Stimulated activated CD4-positive, alpha-beta T cell treated with anti-CD3 and anti-CD28 coated beads, Interleukin-4, amount 100 ng/mL, for 4 hours (primary cell): Measurements from ENCODE around the gene HOXA6.

Experiments
- DNase-seq, 2 experiments: peaks; one replicate each; pipeline ENCODE4 v3.0.0-alpha.2; 2020

Gene HOXA6

DNA sequence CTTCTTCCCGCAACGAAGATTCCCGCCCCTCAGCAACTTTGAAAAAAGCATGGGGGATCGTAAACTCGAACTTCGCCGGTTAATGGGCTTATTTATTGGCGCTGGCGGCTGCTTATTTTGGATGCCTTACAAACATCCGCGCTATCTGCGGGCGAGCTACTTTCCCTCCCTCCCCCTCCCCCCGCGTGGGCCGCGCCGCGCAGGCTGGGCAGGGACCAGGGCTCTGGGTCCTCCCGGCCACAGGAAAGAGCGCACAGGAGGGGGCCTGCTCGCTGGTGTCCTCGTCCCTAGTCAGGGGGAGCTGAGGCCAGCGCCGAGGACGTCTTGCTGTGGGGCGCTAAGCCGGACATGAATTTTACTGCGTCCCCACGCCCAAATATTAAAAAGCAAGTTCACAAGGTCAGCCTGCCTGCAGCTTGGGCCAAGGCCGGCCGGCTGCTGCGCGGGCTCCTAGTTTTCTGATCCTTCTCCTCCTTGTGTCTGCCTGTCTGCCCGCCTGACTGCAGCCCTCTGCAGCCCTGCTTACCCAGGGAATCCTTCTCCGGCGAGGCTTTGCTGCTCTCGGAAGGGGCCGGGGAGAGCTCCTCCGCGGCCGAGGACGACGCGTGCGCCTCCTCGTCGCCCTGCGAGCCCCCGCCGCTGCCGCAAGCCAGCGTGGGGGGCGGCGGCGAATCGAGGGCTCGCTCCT lies 25.4 kb upstream of the HOXA6 start:
- DNase-seq: no peak

DNA sequence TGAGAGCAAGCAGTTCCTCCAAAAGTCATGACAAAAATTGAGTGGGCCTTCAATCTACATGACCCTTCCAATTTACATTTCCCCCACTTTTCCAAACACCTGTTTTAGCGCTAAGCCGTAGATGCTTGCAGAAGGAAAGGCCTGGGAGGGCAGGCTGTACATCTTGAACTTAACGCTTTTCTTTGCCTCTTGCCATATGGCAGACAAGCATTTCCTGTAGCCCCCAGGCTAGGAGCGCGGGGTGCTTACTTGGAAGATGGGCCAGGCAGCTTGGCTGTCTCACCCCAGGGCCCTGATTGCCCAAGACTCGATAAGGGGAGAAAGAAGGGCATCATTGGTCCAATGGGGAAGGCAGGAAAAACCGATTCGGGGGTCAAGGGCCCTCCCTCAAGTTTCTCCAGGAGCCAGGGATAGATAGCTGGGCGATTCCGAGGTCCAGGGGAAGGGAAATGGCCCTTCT lies 24.8 kb upstream of the HOXA6 start:
- DNase-seq: no peak

DNA sequence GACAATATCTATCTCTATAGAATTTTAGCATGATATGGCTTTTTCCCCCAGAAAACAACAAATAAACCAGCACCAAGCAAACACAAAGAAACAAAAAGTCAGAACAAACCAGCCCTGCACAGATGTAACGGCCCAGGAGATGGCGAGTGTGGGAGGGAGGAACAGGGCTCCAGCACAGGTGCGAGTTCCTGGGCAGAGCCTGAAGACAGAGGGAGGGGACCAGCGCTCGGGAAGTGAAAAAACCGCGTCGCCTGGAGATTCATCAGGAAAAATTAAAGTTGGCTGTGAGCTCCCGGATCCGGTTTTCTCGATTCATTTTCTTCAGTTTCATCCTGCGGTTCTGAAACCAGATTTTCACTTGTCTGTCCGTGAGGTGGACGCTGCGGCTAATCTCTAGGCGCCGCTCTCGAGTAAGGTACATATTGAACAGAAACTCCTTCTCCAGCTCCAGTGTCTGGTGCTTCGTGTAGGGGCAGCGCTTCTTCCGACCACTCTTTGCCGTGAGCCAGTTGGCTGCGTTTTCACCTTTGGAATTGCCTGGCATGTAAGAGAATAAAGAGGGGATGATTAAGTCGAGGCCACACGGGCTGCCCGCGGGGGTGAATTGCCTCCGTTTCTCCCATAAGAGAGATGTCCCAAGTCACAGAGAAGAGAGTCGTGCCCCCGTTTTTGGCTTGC lies 24.2 kb upstream of the HOXA6 start:
- DNase-seq: no peak

DNA sequence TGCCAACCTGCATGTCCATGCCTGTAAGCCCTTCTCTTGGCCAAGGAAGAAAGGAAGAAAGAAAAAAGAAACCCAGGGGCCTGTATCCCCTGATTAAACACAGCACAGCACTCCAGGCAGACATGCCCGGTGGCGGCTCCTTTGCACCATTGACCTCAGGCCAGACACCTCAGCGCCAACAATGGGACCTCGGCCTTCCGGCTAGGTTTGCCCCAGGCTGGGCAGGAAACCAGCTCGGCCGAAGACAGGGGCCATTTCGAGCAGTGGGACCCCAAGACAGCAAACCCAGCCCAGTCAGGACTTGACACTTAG lies 23.7 kb upstream of the HOXA6 start:
- no peak for DNase-seq

DNA sequence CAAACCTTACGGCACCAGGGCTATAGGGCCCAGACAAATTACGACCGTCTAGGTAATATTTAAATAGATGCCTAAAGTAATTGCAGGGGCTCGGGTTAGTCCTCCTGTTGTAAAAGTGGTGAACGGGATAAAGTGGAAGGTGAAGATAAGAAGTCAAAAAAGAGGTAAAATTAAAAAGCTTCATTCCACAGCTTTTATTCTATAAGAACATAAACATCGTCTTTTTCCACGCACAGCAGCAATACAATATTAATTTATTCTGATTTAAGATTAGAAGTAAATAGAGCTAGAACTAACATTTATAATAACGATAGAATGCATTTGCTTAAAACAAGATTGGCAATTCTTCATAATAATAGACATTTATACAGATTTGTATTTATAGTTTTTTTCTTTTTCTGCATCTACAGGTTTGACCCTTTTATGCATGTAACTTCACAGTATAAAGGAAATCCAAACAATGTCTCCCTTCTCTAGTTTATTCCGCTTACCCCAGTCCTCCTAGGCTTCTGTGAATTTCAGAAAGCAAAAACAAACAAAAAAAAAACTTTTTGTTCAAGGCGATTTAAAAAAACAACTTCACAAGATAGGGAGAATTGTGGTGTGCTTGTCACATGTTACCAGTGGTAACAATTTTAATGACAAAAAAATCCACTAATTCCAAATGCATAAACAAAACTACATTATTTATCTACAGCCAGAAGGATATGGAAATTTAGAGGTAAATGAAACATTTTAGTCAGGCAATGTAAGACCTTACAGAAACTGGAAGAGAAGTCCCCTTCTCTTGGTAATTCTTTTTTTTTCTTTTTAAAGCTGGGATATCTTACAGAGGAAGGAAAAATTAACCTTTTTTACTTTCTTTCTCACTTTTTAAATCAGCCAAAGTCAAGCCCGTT lies 23.1 kb upstream of the HOXA6 start:
- DNase-seq: no peak

DNA sequence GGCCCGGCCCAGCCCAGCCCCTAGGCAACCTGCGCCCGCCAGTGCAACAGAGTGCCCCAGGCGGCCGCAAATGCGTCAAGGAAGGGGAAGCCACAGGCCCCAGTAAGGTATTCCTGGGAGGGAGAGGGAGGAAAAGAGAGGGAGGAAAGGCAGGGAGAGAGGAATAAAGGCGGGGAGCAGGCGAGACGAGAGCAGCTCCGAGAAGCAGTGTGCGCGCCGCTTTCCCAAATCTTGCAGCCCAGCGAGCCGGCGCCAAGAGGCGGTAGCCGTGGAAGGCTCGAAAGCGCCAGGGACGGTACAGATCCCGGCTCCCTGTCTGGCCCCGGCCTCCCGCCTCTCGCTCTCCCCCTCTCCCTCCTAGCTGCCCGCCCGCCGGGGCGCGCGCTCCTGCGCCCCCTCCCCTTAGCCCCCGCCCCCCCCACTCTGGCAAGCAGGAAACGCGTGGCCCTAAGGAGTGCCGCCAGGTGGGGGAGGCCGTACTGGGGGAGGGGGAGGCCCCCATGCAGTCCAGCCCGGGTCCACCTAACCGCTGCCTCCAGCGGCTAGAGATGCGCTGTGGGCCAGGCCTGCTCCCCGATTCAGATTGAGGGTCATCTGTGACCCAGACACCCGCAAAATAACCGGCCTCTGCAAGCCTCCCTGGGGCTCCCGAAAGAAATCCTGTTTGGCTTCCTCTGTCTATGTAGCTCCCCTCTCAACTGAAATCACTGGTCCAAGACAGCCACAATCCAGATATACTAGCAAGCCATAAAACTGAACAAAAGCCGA lies 22.3 kb upstream of the HOXA6 start:
- DNase-seq: no peak

DNA sequence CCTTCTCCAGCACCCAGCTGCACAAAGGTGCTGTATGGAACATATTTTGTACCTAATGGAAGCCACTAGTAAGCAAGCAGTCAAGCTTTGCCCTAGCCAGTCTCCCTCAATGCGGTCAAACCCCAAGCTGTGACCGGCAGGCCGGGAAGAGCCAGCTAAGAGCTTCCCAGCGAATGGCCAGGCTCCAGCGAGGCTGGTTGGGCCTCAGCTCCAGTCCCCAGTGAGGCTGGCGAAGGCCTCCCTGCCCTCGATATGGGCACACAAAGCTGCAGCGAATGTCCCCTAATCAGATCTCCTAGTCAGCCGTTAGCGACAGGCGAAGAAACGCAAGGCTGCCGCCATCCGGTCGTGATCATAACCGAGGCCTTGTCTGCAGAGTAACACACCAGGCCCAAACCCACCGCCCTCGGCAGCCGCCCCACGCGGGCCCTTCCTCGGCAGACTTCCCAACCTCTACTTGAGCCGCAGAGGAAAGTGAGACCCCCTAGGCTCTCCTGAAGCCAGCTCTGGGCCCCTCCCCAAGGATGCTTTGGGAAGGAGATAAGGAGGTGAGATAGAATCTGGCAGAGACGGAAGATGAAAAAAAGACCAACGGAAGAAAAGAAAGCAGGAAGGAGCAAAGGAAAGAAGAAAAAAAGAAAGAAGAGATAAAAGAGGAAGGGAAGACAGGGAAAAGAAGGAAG lies 20.8 kb upstream of the HOXA6 start:
- no peak for DNase-seq

DNA sequence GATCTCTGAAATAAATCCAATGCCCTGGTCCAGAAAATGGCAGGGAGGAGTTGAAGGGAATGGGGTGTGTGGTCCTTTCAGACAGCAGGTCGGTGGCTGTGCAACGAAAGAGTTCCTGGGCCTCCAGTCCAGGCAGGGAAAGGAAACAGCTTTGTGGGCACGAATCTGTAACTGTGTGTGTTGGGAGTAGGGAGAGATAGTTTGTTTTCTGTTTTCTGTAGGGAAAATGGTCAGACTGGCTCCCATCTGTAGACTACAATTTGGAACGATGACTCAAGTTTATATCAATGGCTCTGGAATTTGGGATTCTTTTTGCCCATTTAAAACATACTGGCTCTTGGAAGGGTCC lies 20.3 kb upstream of the HOXA6 start:
- DNase-seq: no peak

DNA sequence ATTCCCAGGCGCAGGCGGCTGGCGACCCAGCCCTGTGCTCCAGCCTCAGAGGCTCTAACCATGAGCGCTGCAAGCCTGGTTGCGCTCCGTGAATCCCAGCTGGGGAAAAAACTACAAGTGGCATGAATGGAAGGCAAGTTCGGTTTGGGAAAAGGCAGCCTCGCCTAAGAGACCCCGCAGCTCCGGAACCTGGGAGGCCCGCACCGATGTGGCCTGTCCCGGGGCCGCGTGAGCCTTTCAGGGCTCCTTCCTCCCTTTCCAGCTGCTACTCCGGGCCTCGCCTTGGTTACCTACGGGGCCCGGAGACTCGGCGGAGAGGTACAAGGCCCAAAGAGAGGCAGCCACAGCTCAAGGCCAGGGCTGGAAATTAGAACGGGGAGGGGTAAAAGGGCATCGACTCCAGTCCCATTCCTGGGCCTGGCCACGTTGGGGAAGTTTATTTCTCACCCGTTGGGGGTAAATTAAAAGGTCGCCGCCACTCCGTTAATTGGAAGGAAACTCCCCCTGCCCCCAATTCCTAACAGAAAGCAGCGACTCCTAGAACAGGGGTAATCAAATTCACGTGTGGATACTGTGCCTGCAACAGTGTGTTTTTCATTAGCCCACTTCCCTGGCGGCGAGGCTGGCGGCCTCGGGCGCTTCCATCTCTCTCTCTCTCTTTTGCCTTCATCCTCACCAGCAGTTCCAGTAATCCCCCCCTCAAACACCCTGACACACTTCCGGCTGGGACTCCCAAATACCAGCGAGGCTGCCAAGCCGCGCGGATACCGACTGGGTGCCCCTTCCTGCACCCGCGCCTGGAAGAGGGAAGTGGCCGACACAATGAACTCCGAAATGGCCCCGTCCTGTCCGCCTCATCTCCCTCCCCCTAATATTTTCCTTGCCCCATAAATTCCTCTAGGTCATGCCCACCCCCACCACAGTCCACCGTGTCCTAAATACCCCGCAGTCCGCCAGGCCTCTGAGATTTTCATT lies 19.2 kb upstream of the HOXA6 start:
- no peak for DNase-seq

DNA sequence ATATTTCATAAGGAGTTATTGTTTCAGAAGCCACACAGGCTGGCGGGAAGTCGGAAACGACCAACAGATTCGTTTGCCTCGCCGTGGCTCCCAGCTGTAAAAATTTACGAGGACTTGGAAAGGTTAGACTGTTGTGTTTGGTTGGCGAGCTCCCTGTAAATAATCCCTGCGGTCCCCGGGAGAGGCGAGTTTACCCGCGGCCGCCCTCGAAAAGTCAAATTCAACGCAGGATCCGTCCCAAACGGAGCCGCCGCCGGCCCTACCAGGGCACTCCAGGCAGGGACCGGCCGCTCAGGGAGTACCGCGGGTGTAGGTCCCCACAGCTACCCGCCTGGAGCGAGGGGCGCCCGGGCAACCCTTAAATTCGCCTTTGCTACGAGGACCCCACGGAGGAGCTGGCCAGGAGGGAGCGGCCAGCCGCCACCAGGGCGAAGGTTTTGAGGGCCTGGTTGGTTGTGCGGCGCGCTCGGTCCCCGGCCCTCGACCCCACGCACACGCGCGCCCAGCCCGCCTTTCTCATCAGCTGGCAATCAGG lies 18.5 kb upstream of the HOXA6 start:
- DNase-seq: no peak

DNA sequence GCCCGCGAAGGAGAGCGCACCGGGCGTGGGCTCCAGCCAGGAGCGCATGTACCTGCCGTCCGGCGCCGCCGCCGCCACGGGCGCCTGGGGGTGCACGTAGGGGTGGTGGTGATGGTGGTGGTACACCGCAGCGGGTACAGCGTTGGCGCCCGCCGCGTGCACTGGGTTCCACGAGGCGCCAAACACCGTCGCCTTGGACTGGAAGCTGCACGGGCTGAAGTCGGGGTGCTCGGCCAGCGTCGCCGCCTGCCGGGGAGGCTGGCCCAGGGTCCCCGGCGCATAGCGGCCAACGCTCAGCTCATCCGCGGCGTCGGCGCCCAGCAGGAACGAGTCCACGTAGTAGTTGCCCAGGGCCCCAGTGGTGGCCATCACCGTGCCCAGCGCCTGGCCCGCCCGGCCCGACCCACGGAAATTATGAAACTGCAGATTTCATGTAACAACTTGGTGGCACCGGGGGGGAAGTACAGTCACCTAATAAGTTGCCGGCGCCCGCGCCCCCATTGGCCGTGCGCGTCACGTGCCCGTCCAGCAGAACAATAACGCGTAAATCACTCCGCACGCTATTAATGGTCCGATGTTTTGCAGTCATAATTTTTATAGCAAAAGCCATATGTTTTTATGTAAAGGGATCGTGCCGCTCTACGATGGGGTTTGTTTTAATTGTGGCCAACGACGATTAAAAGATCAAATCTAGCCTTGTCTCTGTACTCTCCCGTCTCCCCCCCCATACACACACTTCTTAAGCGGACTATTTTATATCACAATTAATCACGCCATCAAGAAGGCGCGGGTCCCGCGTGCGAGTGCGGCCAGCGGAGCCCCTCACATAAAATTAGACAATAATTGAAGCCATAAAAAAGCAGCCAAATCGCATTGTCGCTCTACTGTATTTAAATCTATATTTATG lies 17.8 kb upstream of the HOXA6 start, which contains the start of gene HOXA9:
Gene HOXA9 (minus strand): TSS at position 449 of the 907 bp plus-strand sequence. CDS start 80 bp downstream, at position 369.
- DNase-seq: no peak

DNA sequence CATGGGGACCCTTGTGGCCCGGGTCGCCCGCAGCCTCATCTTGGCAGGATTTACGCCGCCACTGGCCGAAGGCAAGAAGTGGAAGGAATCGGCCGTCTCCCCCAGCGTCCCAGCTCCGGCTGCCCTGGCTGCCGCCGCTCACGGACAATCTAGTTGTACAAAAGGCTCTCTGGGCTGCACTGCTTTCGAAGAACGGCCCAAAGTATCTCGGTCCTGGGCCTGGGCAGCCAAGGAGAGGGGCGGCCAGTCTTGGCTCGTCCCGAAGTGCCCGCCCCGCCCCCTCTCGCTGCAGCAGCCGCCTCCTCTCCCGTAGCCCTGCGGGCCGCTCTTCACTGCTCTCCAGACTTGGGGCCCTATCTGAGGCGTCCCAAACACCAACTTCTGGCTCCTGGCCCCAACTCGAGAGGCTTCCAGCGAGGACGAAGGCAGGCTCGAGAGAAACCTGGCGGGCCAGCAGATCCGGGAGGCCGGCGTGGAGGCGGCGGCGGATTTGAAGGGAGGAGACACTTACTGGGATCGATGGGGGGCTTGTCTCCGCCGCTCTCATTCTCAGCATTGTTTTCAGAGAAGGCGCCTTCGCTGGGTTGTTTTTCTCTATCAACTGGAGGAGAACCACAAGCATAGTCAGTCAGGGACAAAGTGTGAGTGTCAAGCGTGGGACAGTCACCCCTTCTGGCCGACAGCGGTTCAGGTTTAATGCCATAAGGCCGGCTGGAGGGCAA lies 17.0 kb upstream of the HOXA6 start:
- no peak for DNase-seq

DNA sequence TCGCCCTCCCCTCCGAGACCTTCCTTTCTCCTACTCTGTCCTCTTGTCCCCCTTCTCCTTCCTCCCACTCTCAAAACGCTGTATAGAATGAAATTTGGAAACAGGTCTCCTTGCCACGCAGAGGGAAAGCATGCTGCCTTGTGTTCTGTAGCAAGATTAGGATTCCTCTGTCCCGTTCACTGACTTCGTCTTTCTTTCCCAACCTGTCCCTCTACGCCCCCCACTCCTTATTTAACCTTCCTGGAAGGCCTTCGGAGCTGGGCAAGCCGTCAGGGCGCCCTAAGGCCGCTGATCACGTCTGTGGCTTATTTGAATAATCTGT lies 16.4 kb upstream of the HOXA6 start:
- DNase-seq: no peak

DNA sequence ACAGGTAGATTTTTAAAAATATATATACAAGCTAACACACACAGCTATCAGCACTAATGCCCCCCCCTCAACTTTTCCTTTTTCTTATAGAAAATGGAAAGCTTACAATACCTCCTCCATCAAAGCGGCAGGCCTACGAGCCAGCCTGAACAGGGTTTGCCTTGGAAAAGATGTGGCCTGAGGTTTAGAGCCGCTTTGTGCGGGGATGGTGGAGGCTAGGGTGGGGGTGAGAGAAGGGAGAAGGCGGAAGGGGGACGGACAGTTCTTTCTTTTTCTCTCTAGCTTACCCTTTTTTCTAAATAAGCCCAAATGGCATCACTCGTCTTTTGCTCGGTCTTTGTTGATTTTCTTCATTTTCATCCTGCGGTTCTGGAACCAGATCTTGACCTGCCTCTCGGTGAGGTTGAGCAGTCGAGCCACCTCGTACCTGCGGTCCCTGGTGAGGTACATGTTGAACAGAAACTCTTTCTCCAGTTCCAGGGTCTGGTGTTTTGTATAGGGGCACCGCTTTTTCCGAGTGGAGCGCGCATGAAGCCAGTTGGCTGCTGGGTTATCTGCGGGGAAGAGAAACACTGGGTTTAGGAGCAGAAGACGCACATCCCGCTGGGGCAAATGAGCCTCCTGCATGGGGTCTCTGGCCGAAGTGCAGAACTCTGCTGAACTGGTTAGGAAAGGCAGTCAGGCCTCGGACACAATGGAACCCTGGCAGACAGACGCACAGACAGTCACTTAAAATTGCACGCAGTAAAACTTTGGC lies 15.9 kb upstream of the HOXA6 start:
- DNase-seq: no peak

DNA sequence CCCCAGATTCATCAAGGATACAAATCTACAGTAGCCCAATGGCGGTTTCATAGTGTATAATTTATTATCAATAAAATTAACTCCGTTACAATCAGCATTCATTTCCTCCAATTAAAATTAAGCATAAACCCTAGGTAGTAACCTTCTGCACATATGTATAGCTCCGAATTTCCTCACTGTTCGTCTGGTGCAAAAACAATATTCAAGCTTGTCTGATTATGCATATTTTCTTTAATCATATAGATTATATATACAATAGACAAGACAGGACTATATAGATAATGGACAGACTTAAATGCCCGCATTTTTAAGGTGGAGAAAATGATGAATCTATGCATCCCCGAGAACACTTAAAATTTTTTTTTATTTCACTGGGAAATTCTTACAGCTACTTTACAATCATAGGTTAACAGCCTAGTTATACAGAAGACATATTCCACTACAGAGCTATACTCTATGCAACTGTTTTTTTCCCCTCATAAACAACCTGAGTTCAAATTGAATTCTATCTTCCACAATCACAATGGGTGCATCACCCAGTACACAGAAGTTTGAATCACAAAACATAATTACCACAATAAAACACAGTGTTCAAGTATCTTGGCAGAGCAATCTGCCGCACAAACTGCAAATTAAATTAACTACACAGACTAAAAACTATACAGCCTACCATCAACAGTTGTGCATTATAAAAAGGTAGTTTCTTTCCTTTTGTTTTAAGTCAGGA lies 15.2 kb upstream of the HOXA6 start:
- no peak for DNase-seq

DNA sequence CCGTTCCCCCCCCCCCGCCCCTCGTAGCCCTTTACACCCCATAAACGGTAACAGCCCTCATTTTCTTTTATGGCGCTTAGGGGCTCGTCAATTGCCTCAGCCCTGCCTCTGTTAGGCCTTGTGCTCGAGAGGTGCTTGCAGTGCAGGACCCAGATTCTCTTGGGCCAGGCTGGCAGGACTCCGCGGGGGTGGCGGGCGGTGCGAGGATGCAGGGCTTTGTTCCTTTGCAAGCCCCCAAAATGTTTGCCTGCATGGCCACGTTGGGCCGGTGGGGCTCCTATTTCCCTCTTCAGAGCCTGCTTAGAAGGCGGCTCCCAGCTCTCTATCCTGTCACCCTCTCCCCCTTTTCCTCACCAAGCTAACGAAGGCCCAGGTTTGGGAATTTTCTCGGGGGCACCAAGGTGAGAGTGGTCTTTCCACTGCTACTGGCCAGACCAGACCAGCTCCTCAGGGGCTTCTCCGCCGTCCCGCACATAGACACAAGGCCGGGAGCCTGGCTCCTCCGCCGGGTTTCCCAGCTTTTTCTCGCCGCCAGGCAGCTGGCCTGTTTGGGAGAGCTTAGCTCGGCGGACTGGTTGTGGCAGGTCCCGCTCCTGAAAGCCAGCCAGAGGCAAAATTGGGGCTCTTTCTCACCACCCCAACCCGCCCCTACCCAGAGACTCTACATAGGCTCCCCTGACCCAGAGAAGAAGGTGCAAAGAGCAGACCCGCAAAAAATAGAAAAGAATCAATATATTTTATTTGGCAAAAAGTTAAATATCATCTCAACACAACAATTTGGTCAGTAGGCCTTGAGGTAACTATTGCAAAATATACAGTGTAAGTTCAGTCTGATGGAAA lies 14.4 kb upstream of the HOXA6 start:
- no peak for DNase-seq

DNA sequence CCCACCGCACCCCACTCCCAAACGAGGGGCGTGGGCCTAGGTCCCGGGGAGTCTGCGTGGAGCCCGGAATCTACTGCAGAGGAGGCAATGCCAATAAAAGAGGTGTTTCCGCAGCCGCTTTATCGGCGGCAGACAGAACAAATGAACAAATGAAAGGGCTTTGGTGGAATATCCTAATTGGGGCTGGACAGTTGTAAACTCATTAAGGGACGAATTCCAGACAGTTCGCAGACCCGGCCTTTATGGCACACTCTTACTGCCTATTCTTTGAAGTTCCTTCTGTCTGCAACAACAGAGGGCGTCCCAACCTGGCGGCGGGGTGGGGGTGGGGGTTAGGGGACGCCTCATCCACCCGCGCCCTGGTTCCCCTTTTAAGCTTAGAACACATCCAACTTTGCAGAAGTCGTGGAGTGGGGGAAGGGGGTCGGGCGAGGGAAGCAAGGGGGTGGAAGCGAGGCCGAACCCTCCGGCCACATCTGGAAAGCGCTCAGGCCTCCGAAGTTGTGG lies 13.7 kb upstream of the HOXA6 start:
- no peak for DNase-seq
